ENCODE results near the gene MED14.
A peak's percentile ranks its signal among the peaks of the same experiment; 100 is the strongest.

MED14 gene

DNA sequence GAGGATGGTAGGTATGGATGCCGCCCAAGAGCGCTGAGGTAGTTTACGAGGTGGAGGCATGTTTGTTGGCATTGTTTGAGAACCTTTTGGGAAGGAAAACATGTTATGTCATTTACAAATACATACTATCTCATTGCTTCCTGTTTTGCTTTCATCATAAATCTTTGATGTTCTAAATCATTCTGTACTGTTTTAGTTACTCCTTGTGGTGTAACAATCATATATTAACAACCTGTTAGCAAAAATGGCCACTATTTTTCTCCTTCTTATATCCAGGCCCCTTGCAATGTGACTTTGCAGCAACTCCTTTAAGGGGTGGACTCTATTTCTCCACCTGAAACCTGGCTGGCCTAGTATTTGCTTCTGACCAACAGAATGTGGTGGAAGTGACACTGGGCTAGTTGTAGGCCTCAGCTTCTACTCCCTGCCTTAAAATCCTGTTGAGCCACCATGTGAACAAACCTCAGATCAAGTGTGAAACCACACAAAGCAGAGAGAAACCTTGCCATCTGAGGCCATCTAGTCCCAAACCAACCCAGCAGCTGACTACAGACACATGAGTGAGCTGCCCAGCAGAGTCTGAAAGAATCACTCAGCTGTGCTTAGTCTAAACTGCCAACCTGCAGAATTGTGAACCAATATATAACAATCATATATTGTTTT is 72.1 kb downstream of the MED14 start:
- FAIRE-seq (no peak), DNase-seq (ENCODE audit: insufficient read length, low spot score) (no peak)
- no peak for TF ChIP-seq POLR2A (IDR thresholded peaks at IDR 0.05; ENCODE audit: low read depth, low read length)

DNA sequence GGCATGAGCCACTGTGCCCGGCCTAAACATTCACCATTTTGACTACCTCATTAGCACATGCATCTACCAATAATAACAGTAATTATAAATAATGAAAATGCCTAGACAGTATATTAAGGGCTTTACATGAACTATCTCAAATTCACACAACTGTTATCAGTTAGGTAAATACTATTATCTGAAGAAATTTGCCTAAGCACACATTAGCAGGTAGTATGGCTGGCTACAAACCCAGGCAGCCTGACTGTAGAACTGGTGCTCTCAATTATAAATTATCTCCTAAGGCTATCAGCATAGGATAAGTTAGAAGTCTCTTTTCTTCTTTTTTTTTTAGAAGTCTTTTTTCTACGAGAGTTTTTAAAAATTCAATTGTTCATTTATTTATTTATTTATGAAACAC is 73.9 kb downstream of the MED14 start:
- TF ChIP-seq POLR2A (IDR thresholded peaks at IDR 0.05; ENCODE audit: low read depth, low read length) = no peak
- no peak for DNase-seq (ENCODE audit: insufficient read length, low spot score)
- no peak for FAIRE-seq

DNA sequence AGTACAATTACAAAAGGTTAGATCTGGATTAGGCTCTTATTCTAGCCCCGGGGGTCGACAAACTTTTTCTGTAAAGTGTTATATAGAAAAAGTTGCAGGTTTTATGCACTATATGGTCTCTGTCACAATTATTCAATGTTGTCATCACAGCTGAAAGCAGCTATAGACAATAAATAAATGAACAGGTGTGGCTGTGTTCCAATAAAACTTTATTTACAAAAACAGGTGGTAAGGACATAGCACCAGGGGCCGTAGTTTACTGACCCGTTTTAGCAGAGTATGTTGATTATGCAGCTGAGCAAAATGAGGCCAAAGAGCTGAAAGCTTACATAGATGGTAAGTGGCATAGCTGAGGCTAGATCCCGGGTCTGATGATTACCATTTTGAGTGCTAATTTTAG is 75.0 kb downstream of the MED14 start:
- FAIRE-seq (no peak), DNase-seq (ENCODE audit: insufficient read length, low spot score) (no peak)
- no peak for TF ChIP-seq POLR2A (IDR thresholded peaks at IDR 0.05; ENCODE audit: low read depth, low read length)

DNA sequence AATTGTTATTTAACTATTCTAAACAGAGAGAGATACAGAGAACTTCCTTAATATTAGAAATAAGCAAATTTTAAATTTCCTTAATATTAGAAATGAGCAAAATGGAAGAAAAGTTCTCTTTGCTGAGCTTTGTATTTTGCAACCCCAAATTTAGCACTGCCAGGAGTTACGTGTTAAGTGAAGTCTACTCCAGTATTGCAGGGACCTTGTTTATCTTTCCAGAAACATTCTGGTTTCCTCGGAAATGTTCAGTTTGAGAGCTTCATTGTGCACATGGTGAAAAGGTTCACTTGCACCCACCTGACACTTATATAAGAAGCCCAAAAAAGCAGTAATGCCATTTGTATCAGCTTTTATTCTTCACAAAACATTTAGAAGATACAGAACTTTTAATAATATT is 81.8 kb downstream of the MED14 start:
- no peak for FAIRE-seq
- DNase-seq (ENCODE audit: insufficient read length, low spot score) = no peak
- no peak for TF ChIP-seq POLR2A (IDR thresholded peaks at IDR 0.05; ENCODE audit: low read depth, low read length)

DNA sequence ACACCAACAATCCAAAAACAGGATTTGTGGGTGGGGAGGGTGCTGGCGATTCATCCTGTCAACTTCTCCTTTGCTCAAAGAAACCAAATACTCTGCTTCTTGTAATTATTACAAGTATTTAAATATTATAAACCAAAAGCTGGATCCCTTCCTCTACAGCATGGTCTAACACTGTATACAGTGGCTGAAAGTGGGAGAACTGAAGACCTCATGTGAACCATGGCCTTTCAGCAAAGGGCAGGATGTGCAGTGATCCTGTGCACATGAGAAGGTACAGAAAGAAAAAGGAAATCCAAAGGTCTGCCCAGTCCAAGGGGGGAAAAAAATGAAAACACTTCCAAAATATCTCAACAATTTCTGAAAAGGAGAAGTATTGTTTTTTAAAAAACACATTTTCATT is 82.7 kb downstream of the MED14 start:
- no peak for TF ChIP-seq POLR2A (IDR thresholded peaks at IDR 0.05; ENCODE audit: low read depth, low read length)
- FAIRE-seq (no peak), DNase-seq (ENCODE audit: insufficient read length, low spot score) (no peak)

DNA sequence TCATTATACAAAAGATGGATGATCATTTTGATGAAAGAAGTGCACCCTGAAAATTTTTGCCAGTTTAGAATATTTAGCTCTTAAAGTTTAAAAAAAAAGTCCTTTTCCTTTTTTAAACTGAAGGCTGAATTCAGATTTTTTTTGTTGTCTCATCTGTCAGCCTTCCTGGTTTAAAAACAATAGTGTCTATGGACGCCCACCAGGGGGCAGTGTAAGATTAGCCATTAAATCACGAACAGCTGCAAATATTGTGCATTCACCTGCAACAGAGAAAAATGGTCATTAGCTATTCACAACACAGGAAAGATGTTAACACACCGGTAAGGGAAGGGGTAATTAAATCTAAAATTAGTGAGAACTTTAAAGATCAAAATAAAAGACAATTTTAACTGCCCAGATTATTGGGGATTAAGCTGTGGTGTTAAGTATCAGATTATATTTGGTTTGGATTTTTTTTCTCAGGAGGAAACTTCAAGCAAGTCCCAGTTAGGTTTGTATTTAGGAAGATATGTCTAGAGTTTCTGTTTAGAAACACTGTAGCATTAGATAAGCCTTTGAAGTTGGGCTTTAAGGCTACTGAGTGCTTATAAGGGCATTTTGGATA is 83.6 kb downstream of the MED14 start:
- TF ChIP-seq POLR2A (IDR thresholded peaks at IDR 0.05; ENCODE audit: low read depth, low read length) = no peak
- no peak for DNase-seq (ENCODE audit: insufficient read length, low spot score)
- FAIRE-seq = no peak

DNA sequence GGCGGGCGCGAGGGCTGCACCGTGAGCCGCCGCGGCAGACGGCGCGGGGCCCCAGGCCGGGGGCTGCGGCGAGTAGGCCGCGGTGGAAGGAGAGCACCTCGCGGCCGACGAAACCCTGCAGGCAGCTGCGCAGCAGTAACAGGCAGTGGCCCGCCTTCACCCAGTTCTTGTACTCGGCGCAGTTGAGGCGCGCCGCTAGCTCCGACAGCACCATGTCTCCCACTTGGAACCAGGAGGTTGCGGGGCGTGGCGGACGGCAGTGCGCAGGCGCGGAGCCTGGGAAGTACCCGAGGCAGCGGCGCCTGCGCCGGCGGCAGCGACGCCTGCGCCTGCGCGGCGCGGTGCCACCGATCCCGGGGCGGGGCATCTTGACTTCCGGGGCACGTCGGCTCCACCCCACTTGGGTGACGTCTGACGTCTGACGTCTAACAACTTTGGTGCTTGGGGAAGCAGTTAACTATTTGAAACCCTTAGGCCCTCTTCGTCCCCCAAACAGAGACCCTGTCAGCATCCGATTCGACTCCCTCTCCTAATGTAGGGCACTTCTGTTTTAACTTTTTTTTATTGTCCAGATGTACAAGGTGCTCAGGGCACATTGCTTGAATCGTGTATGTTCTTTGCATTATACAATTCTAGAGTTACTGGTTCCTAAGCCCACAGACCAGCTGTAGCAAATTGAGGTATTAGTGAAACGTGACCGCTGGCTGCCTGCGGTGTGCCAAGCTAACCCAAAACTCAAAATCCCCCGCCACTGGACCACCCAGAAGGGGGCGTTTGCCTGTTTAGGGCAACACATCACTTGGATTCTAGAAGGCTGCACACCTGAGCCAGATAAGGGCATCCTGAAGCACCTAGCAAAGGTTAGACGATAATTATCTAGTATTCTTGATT is 87.8 kb downstream of the MED14 start, which contains the start of gene CXorf38:
Gene CXorf38 (minus strand): TSS at position 255 of the 891 bp plus-strand sequence. CDS start 41 bp downstream, at position 214.
- DNase-seq (ENCODE audit: insufficient read length, low spot score) (peak; percentile 30), FAIRE-seq (no peak)
- peak; percentile 77 for TF ChIP-seq POLR2A (IDR thresholded peaks at IDR 0.05; ENCODE audit: low read depth, low read length)

DNA sequence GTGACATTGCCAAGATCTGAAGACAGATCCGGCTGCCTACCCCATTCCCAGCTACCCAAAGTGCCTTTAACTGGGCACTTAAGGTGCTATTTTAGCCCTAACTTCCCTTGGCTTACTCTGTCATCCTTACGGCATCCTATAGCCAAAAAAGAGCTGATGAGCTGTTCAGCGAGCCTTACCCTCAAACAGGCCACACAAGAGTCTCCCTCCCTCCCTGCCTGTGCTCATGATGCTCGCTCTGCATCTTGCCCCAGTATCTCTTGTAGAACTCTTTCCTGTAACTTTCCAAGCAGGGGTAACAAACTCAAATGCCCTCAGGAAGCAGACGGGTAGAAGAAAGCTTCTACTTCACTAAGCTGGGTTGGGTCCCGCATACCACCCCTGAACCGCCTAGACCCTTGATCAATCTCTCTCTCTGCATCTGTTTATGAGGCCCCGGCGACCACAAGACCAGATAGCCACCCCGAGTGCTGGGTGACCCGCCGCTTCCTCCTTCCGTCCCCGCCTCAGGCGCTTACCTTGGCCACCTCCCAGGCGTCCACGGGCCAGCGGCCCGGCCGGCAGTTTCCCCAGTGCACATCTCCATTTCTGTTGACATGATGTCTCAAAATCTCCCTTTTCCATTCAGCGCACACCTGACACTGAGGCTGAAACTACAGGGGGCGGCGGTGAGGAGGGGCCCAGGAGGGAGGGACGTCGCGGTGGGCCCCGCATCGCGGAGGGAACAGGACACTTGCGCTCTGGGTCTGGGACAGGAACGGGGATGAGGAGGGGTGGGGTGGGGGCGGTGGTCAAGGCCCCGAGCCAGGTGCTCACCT is 88.6 kb downstream of the MED14 start:
- FAIRE-seq (no peak), DNase-seq (ENCODE audit: insufficient read length, low spot score) (no peak)
- TF ChIP-seq POLR2A (IDR thresholded peaks at IDR 0.05; ENCODE audit: low read depth, low read length) = no peak

DNA sequence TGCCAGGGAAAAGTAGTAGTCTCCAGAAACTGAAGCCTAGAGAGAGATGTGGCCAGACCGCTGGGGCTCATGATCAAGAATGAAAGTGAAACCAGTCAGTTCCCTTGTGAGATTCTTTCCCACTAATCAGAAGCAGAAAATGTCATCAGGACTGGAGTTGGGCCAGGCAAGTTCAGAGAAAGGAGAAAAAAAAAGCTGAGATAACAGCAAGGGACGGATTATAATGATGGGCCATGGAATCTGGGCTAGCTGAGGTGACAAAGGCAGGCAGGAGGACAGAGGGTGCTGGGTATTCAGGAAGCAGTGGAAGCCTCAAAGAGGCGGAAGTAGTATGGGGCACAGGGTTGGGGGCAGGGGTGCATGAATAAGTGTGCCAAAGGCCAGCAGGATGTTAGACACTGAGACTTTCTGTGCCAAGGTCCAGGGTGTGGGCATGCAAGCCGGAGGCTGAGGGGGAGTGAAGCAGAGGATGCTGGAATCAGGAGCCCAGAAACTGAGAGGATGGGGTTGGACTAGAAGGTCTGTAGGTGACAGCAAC is 90.5 kb downstream of the MED14 start:
- FAIRE-seq (no peak), DNase-seq (ENCODE audit: insufficient read length, low spot score) (peak; percentile 6)

DNA sequence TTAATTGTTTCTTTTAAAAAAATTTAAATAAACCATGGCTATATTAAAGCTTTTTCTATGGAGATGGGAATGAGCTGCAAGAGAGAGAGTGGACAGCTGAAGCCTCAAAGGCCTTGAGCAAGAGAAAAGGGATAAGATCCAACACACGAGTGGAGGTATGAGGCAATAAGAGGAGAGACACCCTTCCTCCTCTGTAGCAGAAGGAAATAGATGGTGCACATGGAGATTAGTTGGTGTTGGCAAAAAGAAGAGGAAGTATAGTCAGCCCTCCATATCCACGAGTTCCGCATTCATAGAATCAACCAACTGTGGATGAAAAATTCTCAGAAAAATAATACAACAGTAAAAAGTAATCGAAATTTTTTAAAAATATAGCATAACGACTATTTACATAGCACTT is 91.2 kb downstream of the MED14 start:
- DNase-seq (ENCODE audit: insufficient read length, low spot score) = no peak
- TF ChIP-seq POLR2A (IDR thresholded peaks at IDR 0.05; ENCODE audit: low read depth, low read length) = no peak
- FAIRE-seq = no peak

More for the DNA sequence above, 90.5 kb downstream of the MED14 start:
- TF ChIP-seq POLR2A (IDR thresholded peaks at IDR 0.05; ENCODE audit: low read depth, low read length) = 0 out of 2 replicates have a peak, but pooled peaks have one; percentile 23

DNA sequence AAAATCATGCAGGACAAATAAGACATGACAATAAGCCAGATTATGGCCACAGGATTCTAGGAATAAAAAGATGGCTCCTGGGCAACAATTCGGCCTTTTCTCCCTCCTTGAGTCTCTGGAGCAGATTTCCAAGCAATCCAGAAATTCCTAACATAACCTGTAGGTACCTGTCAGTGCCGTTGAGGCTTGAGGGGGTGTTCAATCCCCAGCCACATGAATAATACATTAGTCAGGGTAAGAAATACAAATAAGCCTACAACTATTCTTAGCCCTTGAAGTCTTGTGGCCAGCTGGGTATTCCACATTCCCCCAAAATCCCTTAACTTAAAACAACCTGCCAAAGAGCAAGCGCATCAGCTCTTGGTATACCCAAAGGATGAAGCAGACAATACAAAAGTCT is 97.7 kb downstream of the MED14 start:
- DNase-seq (ENCODE audit: insufficient read length, low spot score) (no peak), FAIRE-seq (no peak)
- no peak for TF ChIP-seq POLR2A (IDR thresholded peaks at IDR 0.05; ENCODE audit: low read depth, low read length)

DNA sequence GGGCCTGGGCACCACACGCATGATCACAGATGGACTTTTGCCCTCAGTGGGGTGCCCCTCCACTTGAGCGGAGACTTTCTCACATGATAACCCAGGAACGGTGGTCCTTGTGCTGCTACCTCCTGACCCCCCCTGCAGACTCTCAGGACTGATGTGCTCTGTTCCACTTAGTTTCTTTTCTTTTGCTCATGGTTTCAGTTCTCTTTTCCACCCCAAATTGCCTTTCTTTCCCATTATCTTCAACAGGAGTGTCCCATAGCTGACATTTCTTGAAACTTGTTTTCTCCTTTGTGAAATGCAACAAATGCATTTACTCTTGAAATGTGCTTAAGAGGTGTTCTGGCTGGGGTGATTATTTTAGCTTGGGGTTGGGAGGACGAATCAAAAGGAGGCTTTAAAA is 103.1 kb downstream of the MED14 start:
- TF ChIP-seq POLR2A (IDR thresholded peaks at IDR 0.05; ENCODE audit: low read depth, low read length) = no peak
- no peak for FAIRE-seq
- no peak for DNase-seq (ENCODE audit: insufficient read length, low spot score)

DNA sequence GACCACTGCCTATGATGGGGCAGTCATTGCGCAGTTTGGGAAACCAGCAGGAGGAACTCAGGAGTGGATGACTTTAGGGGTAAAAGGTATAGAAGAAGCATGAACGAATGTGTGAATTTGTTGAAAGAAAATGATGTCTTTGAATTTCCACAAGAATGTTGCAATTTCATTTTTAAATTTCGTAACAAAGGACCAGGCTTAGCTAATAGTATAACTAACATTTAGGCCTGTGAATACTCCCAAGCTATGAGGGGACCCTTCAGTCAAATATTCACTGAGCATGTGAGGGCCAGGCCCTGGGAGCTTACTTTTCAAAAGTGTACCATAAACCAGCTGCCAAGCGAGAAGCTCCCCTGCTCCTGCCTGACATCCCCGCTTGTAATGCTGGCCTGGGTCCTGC is 106.8 kb downstream of the MED14 start:
- FAIRE-seq (no peak), DNase-seq (ENCODE audit: insufficient read length, low spot score) (no peak)
- TF ChIP-seq POLR2A (IDR thresholded peaks at IDR 0.05; ENCODE audit: low read depth, low read length) = no peak
